Measurements from ENCODE around the gene TEKTIP1. TPM values are rescaled to one million over a fixed set of nuclear protein-coding genes. Genes with fewer than 3 reads are reported as not detected.

The TEKTIP1 gene
- total and polyA plus RNA-seq, 2 of the 4 experiments (the other 2 are of a cell fraction): not detected

- CTCF ChIA-PET: no interaction called here
Measured at GRCh38 chr19:3531716-3532115, 7.3 kb upstream of the TEKTIP1 start.

More at GRCh38 chr19:3531716-3532115, 7.3 kb upstream of the TEKTIP1 start:
- peaks cover 13 to 29% of the 10 kb centered on the region in 2 experiments for H3K79me1 ChIP-seq (ENCODE audit: low read depth in 1 of 2, low read length in 2 of 2)
- H2BK20ac ChIP-seq (ENCODE audit: low read depth, low read length): no peak overlapping the region
- intact Hi-C loops (cut with micrococcal nuclease): no loop called here
- H4K91ac ChIP-seq (ENCODE audit: insufficient read depth, low read depth, low read length): no peak overlapping the region
- H3K56ac ChIP-seq (ENCODE audit: extremely low read depth, insufficient read depth, low read length): no peak overlapping the region
- TF ChIP-seq MAFK (IDR thresholded peaks at IDR 0.05; ENCODE audit: low read depth, low read length): no peak
- TF ChIP-seq, protein P1, sequence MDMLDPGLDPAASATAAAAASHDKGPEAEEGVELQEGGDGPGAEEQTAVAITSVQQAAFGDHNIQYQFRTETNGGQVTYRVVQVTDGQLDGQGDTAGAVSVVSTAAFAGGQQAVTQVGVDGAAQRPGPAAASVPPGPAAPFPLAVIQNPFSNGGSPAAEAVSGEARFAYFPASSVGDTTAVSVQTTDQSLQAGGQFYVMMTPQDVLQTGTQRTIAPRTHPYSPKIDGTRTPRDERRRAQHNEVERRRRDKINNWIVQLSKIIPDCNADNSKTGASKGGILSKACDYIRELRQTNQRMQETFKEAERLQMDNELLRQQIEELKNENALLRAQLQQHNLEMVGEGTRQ (IDR thresholded peaks at IDR 0.05; ENCODE audit: low read depth, low read length): no peak
- no peak for TF ChIP-seq POLR2A (IDR thresholded peaks at IDR 0.05; ENCODE audit: low read depth, low read length)
- TF ChIP-seq RCOR1 (IDR thresholded peaks at IDR 0.05; ENCODE audit: insufficient replicate concordance, low read length): no peak
- TF ChIP-seq RAD21 (IDR thresholded peaks at IDR 0.05; ENCODE audit: low read length): no peak
- TF ChIP-seq CEBPB (IDR thresholded peaks at IDR 0.05; ENCODE audit: low read depth, low read length): no peak
- TF ChIP-seq CHD1 (IDR thresholded peaks at IDR 0.05; ENCODE audit: low read depth, low read length): no peak
- no peak for TF ChIP-seq MXI1 (IDR thresholded peaks at IDR 0.05; ENCODE audit: borderline replicate concordance, low read depth, low read length)
- no peak for TF ChIP-seq CTCF (conservative IDR thresholded peaks at IDR 0.05; ENCODE audit: low read depth, low read length)
- no peak for TF ChIP-seq SMC3 (IDR thresholded peaks at IDR 0.05; ENCODE audit: low read depth, low read length)
- TF ChIP-seq MAZ (IDR thresholded peaks at IDR 0.05; ENCODE audit: borderline replicate concordance, low read depth, low read length): no peak
- no peak for TF ChIP-seq RFX5 (IDR thresholded peaks at IDR 0.05; ENCODE audit: low read depth, low read length)
- TF ChIP-seq NFE2L2 (IDR thresholded peaks at IDR 0.05; ENCODE audit: low read depth, low read length): no peak
- TF ChIP-seq FOS (IDR thresholded peaks at IDR 0.05; ENCODE audit: low read depth, low read length): no peak
- TF ChIP-seq, protein P2, sequence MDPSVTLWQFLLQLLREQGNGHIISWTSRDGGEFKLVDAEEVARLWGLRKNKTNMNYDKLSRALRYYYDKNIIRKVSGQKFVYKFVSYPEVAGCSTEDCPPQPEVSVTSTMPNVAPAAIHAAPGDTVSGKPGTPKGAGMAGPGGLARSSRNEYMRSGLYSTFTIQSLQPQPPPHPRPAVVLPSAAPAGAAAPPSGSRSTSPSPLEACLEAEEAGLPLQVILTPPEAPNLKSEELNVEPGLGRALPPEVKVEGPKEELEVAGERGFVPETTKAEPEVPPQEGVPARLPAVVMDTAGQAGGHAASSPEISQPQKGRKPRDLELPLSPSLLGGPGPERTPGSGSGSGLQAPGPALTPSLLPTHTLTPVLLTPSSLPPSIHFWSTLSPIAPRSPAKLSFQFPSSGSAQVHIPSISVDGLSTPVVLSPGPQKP (IDR thresholded peaks at IDR 0.05; ENCODE audit: borderline replicate concordance, low read depth, low read length): no peak
- TF ChIP-seq BHLHE40 (IDR thresholded peaks at IDR 0.05; ENCODE audit: low read depth, low read length): no peak
- H4K5ac ChIP-seq (ENCODE audit: low read depth, low read length): no peak overlapping the region
- POLR2A ChIA-PET (ENCODE audit: unreplicated experiment): no interaction called here
- no peak overlapping the region for H3K14ac ChIP-seq (replicated peaks; ENCODE audit: low read depth, low read length)
- no peak overlapping the region for H2BK15ac ChIP-seq (ENCODE audit: low read depth, low read length)
- H2AK5ac ChIP-seq (ENCODE audit: low read depth, low read length): no peak overlapping the region
- peaks cover 6% of the 10 kb centered on the region; the same call in 1 of the 2 replicates for H3K9me1 ChIP-seq (ENCODE audit: insufficient read depth, low read length)
- no peaks in the 10 kb centered on the region for H3K9me3 ChIP-seq (ENCODE audit: control insufficient read depth, insufficient read depth, low read length)
- H4K20me1 ChIP-seq (ENCODE audit: insufficient read depth, low read length): peaks cover 19% of the 10 kb centered on the region
- ATAC-seq (ENCODE audit: low read depth) (no peak), DNase-seq (no peak)
- H3K23ac ChIP-seq (ENCODE audit: low read depth, low read length): no peak overlapping the region
- H3K36me3 ChIP-seq (ENCODE audit: control insufficient read depth, insufficient read depth, low read length): peaks cover 74% of the 10 kb centered on the region
- 97% methylated on average over 18 of the region's 29 CpGs; no CpG with 5 or more reads in 1 of the 2 experiments for WGBS, 2 experiments (ENCODE audit: extremely low coverage in 2 of 2, insufficient read length in 1 of 2)
- H3K18ac ChIP-seq (ENCODE audit: low read depth, low read length): no peak overlapping the region
- no peak overlapping the region for H3K4me2 ChIP-seq (ENCODE audit: low read depth, low read length)
- no peak overlapping the region for H2BK5ac ChIP-seq (ENCODE audit: low read depth, low read length, poor library complexity, severe bottlenecking)
- H3K27me3 ChIP-seq (ENCODE audit: control insufficient read depth, insufficient read depth, low read length): no peaks in the 10 kb centered on the region
- no peak overlapping the region for H3K9ac ChIP-seq (ENCODE audit: low read depth, low read length)
- no peak overlapping the region for H4K8ac ChIP-seq (ENCODE audit: low read depth in 2 of 2, low read length in 2 of 2)
- no peak overlapping the region for H3K27ac ChIP-seq (ENCODE audit: insufficient read depth, low read length)
- no peak overlapping the region for H2BK120ac ChIP-seq (ENCODE audit: low read depth, low read length)
- no peaks in the 10 kb centered on the region for H3K4me1 ChIP-seq (ENCODE audit: control insufficient read depth, insufficient read depth, low read length)
- no peak overlapping the region for H3K4me3 ChIP-seq (ENCODE audit: insufficient read depth, low read depth, low read length)
- no TSS peak for BruUV-seq (replicated peaks)
- dilution Hi-C loops (cut with HindIII; ENCODE audit: low sequenced_read_pairs, unreplicated experiment): no loop called here
- in situ Hi-C loops (cut with MboI; ENCODE audit: low sequenced_read_pairs): no loop called here
- H2AFZ ChIP-seq (replicated peaks; ENCODE audit: low read length, poor library complexity): no peak overlapping the region
- no peak overlapping the region for H3K4ac ChIP-seq (ENCODE audit: low read depth, low read length)
- no peak overlapping the region for H2AK9ac ChIP-seq (replicated peaks; ENCODE audit: low read depth, low read length, poor library complexity)

All from IMR-90 (cell line).